GM21619 (cell line): ENCODE measurements around the gene SLC17A2.

ENCODE experiments used
- ATAC-seq: cut with Tn5 transposase; IDR thresholded peaks from one replicate; pipeline ENCODE4 v1.9.1; 2021; ENCODE audit not compliant: unreplicated experiment

SLC17A2 gene

GRCh38 chr6:25888626-25889025 lies 41.9 kb downstream of the SLC17A2 start:
- no peak for ATAC-seq

GRCh38 chr6:25886066-25886465 lies 44.4 kb downstream of the SLC17A2 start:
- no peak for ATAC-seq

GRCh38 chr6:25883991-25884390 lies 46.5 kb downstream of the SLC17A2 start:
- no peak for ATAC-seq

DNA sequence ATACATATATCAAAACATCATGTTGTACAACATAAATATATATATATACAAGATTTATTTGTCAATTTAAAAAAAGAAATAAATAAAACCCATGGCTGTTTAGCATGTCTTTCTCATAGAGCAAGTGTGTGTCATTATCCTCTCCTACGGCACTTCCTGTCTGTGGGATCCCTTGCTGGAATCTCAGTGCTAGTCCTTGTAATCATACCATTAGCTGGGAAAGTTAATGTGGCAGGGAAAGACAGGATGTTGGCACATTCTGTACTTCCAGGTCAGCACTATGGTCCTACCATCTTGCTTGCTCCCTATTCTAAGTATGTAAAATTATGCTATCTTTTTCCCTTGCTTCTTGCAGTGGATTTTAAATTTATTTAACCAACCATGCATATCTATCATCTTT lies 47.0 kb downstream of the SLC17A2 start:
- ATAC-seq, result no peak

DNA sequence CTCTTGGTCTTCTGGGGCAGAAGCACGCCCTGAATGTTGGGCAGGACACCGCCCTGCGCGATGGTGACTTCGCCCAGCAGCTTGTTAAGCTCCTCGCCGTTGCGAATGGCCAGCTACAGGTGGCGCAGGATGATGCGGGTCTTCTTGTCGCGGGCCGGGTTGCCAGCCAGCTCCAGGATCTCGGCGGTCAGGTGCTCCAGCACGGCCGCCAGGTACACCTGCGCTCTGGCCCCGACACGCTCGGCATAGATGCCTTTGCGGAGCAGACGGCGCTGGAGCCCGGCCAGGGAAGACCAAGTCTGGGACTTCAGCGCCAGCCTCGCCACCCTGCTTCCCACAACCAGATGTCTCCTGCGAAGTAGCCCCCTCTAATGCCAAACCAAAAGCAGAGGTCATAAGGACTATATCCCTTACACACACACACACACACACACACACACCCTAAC lies 48.4 kb downstream of the SLC17A2 start:
- ATAC-seq, result no peak

DNA sequence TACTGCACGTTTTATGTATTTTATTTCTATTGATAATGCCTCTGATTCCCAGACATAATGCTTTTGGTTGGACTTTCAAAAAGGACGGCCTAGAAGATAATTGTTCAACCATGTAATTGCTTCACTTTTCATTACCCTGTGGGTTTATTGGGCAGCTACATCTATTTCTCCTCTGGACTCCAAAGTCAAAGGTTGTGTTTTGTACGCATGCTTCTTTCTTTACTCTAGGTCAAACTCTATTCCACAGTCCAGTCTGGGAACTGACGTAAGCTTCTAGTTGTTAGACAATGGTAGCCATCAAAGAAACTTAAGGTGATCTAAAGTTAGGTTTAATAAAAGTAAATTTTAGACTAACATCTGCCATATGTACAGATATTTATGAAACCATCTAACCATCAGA lies 49.9 kb downstream of the SLC17A2 start:
- ATAC-seq, result no peak

DNA sequence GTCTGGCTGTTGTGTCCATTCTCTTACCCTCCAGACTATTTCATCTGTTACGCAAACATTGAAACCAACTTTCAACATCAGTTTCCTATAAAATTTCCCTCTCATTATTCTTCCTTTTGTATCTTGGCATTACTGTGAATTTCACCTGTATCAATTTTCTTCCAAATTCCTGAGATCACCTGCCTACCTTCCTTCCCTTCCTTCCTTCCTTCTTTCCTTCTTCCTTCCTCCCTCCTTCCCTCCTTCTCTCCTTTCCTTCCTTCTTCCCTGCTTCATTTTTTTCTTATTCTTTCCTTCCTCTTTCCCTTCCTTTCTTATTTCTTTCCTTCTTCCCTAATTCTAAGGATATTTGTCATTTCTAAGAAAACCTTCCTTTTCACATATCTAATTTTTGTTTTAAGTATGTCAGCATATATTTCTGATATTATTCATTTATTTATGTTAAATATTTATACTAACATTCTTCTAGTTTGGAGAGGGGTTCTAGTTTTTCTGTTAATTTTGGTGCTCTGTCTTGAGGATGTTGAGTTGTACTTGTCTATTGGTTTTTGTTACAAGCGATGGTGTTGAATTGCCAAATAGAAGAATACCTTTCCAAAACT lies 51.7 kb downstream of the SLC17A2 start:
- no peak for ATAC-seq

DNA sequence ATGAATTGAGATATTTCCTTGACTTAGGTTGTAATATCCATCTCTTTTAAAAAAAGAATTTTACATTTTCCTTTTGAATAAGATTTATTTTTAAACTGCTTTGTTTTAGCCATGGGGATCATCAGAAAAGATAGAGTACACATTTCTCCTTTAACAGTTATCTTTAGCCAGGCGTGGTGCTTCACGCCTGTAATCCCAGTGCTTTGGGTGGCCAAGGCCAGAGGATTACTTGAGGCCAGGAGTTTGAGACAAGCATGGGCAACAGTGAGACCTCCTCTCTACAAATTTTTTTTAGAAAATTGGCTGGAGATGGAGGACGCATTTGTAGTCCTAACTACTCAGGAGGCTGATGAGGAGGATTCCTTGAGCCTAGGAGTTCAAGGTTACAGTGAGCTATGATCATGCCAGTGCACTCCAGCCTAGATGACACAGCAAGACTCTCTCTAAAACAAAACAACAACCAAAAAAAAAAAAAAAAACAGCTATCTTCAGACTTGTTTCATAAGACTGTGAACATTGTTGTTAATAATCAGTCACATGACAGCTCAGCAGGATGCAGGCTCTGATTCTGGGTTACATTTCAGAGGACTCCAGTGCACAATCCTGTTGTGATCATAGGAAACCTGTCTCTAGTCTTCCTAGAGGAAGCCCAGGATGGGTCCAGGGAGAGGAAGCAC lies 54.4 kb downstream of the SLC17A2 start:
- no peak for ATAC-seq

GRCh38 chr6:25875563-25875905 lies 55.0 kb downstream of the SLC17A2 start:
- no peak for ATAC-seq

DNA sequence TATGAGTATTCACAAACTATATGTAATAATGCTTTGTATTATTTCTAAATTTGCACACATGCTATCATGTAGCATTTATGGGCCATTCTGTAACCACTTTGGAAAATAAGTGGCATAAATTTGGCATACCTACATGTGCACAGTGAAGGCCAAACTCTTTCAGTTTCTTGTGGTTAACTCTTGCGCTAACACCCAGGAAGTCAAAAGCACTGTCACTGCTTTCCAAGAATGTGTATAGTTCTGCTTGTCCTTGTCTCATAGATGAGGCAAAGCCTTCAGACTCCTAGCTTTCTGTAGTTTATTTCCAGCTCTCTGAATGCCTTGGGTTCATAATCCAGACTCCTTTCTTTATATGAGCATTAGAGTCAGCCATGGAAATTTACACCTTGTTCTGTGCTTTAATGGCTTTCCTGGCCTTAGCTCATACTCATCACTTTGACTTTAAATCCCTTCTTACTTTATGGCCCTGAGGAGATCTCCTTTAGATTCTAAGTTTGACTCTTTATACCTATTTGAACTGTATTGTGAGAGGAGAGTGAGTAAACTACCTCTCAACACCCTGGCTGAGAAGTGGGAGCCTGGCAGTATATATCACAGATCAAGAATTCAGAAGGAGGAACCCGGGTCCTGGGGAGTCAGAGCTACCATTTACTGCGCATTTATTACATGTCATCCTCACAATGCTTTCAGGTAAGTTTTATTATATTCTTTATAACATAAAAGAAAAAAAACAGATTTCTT lies 55.5 kb downstream of the SLC17A2 start:
- peak; percentile 60 for ATAC-seq

DNA sequence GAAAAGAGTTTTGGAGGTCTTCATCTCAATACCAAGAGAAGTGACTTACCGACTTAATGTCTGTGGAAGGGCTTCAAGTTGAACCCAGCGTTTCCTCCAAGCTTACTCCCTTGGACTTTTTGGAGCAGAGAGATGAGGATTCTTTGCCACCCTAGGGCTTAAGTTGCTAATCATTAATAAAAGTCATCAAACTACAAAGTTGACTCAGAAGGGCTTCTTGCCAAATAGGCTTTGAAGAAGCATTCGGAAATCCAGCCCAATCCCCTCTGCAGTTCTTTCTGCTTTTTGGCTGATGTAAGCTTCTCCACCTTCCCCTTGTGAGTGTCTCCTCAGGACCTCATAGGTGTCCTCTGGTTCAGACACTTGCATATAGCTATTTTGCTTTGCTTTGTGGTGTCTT lies 56.4 kb downstream of the SLC17A2 start, which contains the start of gene SLC17A3:
Gene SLC17A3, minus strand, starts transcription at position 126 of the 400 bp plus-strand sequence. CDS start 5,856 bp downstream, outside the sequence.
- ATAC-seq, result no peak

GRCh38 chr6:25872814-25873213 lies 57.7 kb downstream of the SLC17A2 start:
- no peak for ATAC-seq

DNA sequence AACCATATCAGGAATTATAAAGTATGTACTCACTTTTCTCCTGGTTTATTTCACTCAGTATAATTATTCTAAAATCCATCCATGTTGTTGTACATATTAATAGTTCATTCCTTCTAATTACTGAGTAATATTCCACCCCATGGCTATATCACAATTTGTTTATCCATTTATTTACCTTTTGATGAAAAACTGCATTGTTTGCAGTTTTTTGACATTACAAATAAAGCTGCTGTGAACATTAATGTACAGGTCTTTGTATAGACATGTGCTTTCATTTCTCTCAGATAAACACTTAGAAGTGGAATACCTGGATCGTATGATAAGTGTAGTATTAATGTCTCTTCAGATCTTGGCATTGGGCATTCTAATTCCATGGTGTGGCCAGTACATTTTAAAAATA lies 60.7 kb downstream of the SLC17A2 start:
- ATAC-seq, result no peak

DNA sequence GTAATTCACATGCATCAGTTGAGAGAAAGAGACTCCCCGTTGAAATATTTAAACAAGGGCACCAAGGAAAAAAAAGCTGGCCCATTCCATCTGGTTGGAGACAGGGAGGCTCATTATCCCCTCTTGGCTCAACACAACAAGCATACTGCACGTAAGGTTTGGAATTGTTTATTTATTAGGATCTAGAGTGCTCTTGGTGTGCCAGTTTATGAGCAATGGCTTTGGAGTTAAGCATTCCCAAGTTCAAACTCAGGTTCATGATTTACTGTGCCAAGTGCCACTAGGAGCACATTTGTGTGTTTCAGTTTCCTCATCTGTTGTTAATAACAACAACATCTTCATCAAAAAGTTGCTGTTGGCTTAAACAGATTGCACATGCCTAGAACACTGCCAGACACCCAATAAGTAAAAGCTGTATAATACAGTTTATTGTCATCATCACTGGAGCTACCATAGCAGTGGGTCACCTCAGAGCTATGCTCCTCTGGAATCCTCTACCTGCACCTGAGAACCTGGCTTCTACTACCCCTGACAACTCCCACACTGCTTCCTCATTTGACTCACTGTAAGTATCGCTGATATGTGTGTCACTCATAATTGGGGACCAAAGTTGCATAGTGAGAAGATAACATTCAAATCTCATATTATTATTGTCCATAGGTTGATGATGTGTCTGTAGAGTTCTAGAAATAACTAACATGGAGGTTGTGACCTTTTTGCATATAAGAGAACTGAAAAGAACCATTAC lies 61.9 kb downstream of the SLC17A2 start:
- no peak for ATAC-seq

DNA sequence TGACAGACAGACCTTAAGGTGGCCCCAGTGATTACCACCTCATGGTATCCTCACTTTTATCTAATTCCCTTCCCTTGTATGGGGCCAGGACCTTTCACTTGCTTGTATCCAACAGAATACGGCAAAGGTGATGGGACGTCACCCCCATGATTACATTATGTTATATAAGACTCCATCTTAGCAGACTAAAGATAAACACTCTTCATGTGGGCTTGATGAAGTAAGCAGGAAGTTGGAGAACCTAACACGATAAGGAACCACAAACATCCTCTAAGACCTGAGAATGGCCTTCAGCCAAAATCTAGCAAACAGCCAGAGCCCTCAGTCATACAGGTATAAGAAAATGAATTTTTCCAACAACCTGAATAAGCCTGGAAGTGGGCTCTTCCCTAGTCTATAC lies 64.5 kb downstream of the SLC17A2 start:
- no peak for ATAC-seq

DNA sequence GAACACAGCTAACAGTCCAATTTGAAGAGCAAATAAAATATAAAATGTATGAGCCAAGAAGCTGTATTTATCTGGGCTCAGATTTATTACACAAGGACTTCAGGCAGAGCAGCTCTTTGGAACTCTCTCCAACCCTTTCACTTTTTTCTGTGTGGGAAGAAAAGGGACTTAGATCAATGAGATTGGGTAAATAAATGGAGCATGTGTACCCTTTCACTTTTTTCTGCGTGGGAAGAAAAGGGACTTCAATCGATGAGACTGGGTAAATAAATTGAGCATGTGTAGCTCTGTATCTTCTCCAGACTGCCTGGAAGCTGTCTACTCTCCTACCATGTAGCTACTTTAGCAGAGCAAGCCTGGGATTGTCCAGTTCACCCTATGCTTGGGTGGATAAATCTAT lies 67.1 kb downstream of the SLC17A2 start:
- ATAC-seq, result no peak
